Transverse colon (tissue), 4 donors: Measurements from ENCODE around the gene DNAJB4.

Source experiments
- CTCF ChIP-seq, 5 experiments: fragments of 200-600 bp in 3 of 5; fragments of 450-650 bp in 2 of 5; sonication (generic) in 3 of 5; IDR thresholded peaks; 1 replicate in 2 of 5; 2 replicates in 3 of 5; pipeline ENCODE4 v1.5.1; 2016 to 2017; ENCODE audit warnings: antibody characterized with exemption in 5 of 5, inconsistent platforms in 3 of 5, mild to moderate bottlenecking in 2 of 5, moderate library complexity in 1 of 5
- POLR2AphosphoS5 ChIP-seq, 3 donors: sonication (generic); formaldehyde crosslinking; IDR thresholded peaks; one replicate each; pipeline ENCODE4 v1.6.1; 2016; ENCODE audit warnings: antibody characterized with exemption in 3 of 3

GRCh38 chr1:78049396-78049795 is 44.7 kb downstream of the DNAJB4 start:
- TF ChIP-seq CTCF (IDR thresholded peaks at IDR 0.05) (no peak), POLR2AphosphoS5 (IDR thresholded peaks at IDR 0.05) (no peak)
